A549 (cell line): ENCODE measurements around the gene MAGI2. TPM values are rescaled to one million over a fixed set of nuclear protein-coding genes. Genes with fewer than 3 reads are reported as not detected.

Source experiments
- ATAC-seq, 2 experiments: fragments of 200-7000 bp in 1 of 2; fragments of >200 bp in 1 of 2; cut with Nextera tagmentation in 1 of 2; cut with Tn5 transposase in 1 of 2; 3 replicates each; pipeline versions ENCODE4 v1.8.0 to v1.9.1; 2018 to 2020; ENCODE audit warnings: mild to moderate bottlenecking in 1 of 2, moderate library complexity in 1 of 2
- CTCF ChIA-PET: fragments of 300-600 bp; sonication (Branson Sonifier 250); formaldehyde crosslinking; extraction: SDS; loops from one replicate; lab custom pipeline; 2021; ENCODE audit warnings: antibody characterized with exemption, inconsistent platforms; lab: Yijun Ruan, JAX
- POLR2A ChIA-PET: fragments of 350-600 bp; formaldehyde crosslinking; extraction: SDS; loops from one replicate; lab custom pipeline; 2021; ENCODE audit warnings: antibody characterized with exemption, inconsistent platforms; lab: Yijun Ruan, JAX
- DNase-seq, 2 experiments: peaks; one replicate each; pipeline versions ENCODE4 v3.0.0 to v3.0.0-alpha.2; 2011 to 2016; ENCODE audit warnings: low read depth in 1 of 2, low spot score in 1 of 2
- FAIRE-seq: peaks from 2 replicates; lab custom pipeline; 2011; peaks lifted over from hg19 to GRCh38; lab: Jason Lieb, UNC
- H3K27ac ChIP-seq, 2 experiments: fragments of >200 bp; sonication (Bioruptor Twin); formaldehyde crosslinking; 3 replicates each; pipeline ENCODE4 v1.5.1; 2016 to 2017
- H3K4me1 ChIP-seq: fragments of >200 bp; sonication (Bioruptor Twin); formaldehyde crosslinking; 3 replicates; pipeline ENCODE4 v1.6.1; 2016
- H3K4me2 ChIP-seq: fragments of >200 bp; sonication (Bioruptor Twin); formaldehyde crosslinking; 3 replicates; pipeline ENCODE4 v1.6.1; 2016
- H3K4me3 ChIP-seq: fragments of >200 bp; sonication (Bioruptor Twin); formaldehyde crosslinking; 3 replicates; pipeline ENCODE4 v1.5.1; 2016
- H3K9me3 ChIP-seq: fragments of >200 bp; sonication (Bioruptor Twin); formaldehyde crosslinking; 3 replicates; pipeline ENCODE4 v1.6.1; 2016
- CBX2 ChIP-seq: fragments of 200-600 bp; sonication (generic); IDR thresholded peaks from 2 replicates; pipeline ENCODE4 v1.6.1; 2016; ENCODE audit warnings: low read depth, mild to moderate bottlenecking, borderline replicate concordance
- CBX8 ChIP-seq: fragments of 200-600 bp; sonication (generic); IDR thresholded peaks from 2 replicates; pipeline ENCODE4 v1.6.1; 2016
- EP300 ChIP-seq, 2 experiments: fragments of >200 bp; sonication (Bioruptor Twin); formaldehyde crosslinking; IDR thresholded peaks; 2 replicates in 1 of 2; 3 replicates in 1 of 2; pipeline ENCODE4 v1.6.1; 2016 to 2017
- ESRRA ChIP-seq: fragments of 150-350 bp; IDR thresholded peaks from 2 replicates; pipeline ENCODE4 v1.6.1; 2014; ENCODE audit warnings: mild to moderate bottlenecking, low read length, borderline replicate concordance
- FOSL2 ChIP-seq, 2 experiments: fragments of 450-650 bp in 1 of 2; fragments of >200 bp in 1 of 2; sonication (Bioruptor Twin) in 1 of 2; formaldehyde crosslinking; IDR thresholded peaks; 2 replicates each; pipeline versions ENCODE4 v1.5.0 to v1.6.1; 2016 to 2020; ENCODE audit warnings: mild to moderate bottlenecking in 1 of 2, moderate library complexity in 1 of 2
- FOXS1 ChIP-seq: fragments of 250-450 bp; sonication (Bioruptor Pico); IDR thresholded peaks from 2 replicates; pipeline ENCODE4 v1.5.0; 2020; ENCODE audit warnings: mild to moderate bottlenecking, moderate library complexity
- HDAC2 ChIP-seq: fragments of 200-600 bp; sonication (generic); IDR thresholded peaks from 2 replicates; pipeline ENCODE4 v1.6.1; 2016
- HOXA7 ChIP-seq: fragments of 250-450 bp; sonication (Bioruptor Pico); IDR thresholded peaks from 2 replicates; pipeline ENCODE4 v1.5.0; 2020; ENCODE audit warnings: mild to moderate bottlenecking, moderate library complexity
- HOXB13 ChIP-seq: fragments of 250-450 bp; sonication (Bioruptor Pico); IDR thresholded peaks from 2 replicates; pipeline ENCODE4 v1.5.0; 2020; ENCODE audit warnings: low read depth, mild to moderate bottlenecking, moderate library complexity
- HOXB5 ChIP-seq: fragments of 250-450 bp; sonication (Bioruptor Pico); IDR thresholded peaks from 2 replicates; pipeline ENCODE4 v1.5.0; 2020; ENCODE audit warnings: mild to moderate bottlenecking, moderate library complexity
- JUNB ChIP-seq: fragments of >200 bp; sonication (Bioruptor Twin); formaldehyde crosslinking; IDR thresholded peaks from 2 replicates; pipeline ENCODE4 v1.6.1; 2016
- MAFK ChIP-seq: fragments of 450-650 bp; IDR thresholded peaks from 2 replicates; pipeline ENCODE4 v1.6.1; 2014; ENCODE audit not compliant: partially characterized antibody
- MAZ ChIP-seq: fragments of 150-350 bp; IDR thresholded peaks from 2 replicates; pipeline ENCODE4 v1.6.1; 2014; ENCODE audit warnings: antibody characterized with exemption, low read depth, low read length, borderline replicate concordance
- MYC ChIP-seq: IDR thresholded peaks from 2 replicates; pipeline ENCODE4 v1.6.1; 2012; ENCODE audit warnings: mild to moderate bottlenecking, inconsistent platforms, low read length, improper control_type of control experiment, borderline replicate concordance
- NFE2L2 ChIP-seq: fragments of 150-350 bp; conservative IDR thresholded peaks from 2 replicates; pipeline ENCODE4 v1.6.1; 2014; ENCODE audit warnings: low read length
- NR3C1 ChIP-seq: fragments of >200 bp; sonication (Bioruptor Twin); formaldehyde crosslinking; IDR thresholded peaks from 3 replicates; pipeline ENCODE4 v1.6.1; 2017
- PHF8 ChIP-seq: fragments of 200-600 bp; sonication (generic); IDR thresholded peaks from 2 replicates; pipeline ENCODE4 v1.6.1; 2016; ENCODE audit warnings: low read depth, mild to moderate bottlenecking, antibody characterized with exemption, moderate library complexity, borderline replicate concordance
- RARB ChIP-seq: fragments of 250-450 bp; sonication (Bioruptor Pico); IDR thresholded peaks from 2 replicates; pipeline ENCODE4 v1.8.0; 2021; ENCODE audit warnings: mild to moderate bottlenecking, moderate library complexity
- RCOR1 ChIP-seq: fragments of 150-350 bp; IDR thresholded peaks from 2 replicates; pipeline ENCODE4 v1.6.1; 2014; ENCODE audit warnings: antibody characterized with exemption, low read length, low read depth
- RFX5 ChIP-seq: fragments of 450-650 bp; IDR thresholded peaks from 2 replicates; pipeline ENCODE4 v1.7.1; 2014; ENCODE audit warnings: antibody characterized with exemption, mild to moderate bottlenecking, moderate library complexity
- RNF2 ChIP-seq: fragments of 200-600 bp; sonication (generic); IDR thresholded peaks from 2 replicates; pipeline ENCODE4 v1.6.1; 2016; ENCODE audit warnings: low read depth, mild to moderate bottlenecking, antibody characterized with exemption, moderate library complexity, borderline replicate concordance
- SREBF2 ChIP-seq: fragments of 450-650 bp; IDR thresholded peaks from 2 replicates; pipeline ENCODE4 v1.6.1; 2014; ENCODE audit warnings: mild to moderate bottlenecking, moderate library complexity
- TFCP2L1 ChIP-seq: fragments of 250-450 bp; sonication (Bioruptor Pico); IDR thresholded peaks from 2 replicates; pipeline ENCODE4 v1.5.0; 2021; ENCODE audit warnings: mild to moderate bottlenecking
- ZC3H11A ChIP-seq: fragments of 450-650 bp; IDR thresholded peaks from 2 replicates; pipeline ENCODE4 v1.6.1; 2014; ENCODE audit warnings: antibody characterized with exemption, mild to moderate bottlenecking
- WGBS: methylation state at CpG from one replicate; pipeline ENCODE4 v1.1.6; 2017; ENCODE audit errors: missing lambda C conversion rate; 5-methylcytosine and 5-hydroxymethylcytosine counted together
- polyA plus RNA-seq, 4 experiments: library from polyadenylated mRNA; depleted of rRNA in 3 of 4; stranded (reverse); fragments of >200 nt; fragmentation: RNase III in 1 of 4; extraction: RNeasy Plus Mini Kit Qiagen cat#74134 plus additional on column Dnase treatment in 1 of 4; gene quantifications; 2 replicates in 3 of 4; 3 replicates in 1 of 4; pipeline ENCODE4 v1.2.3, GENCODE V29; 2011 to 2017
- TF ChIP-seq, protein P1 (sequence below): fragments of 150-350 bp; IDR thresholded peaks from 2 replicates; pipeline ENCODE4 v1.6.1; 2014; ENCODE audit warnings: low read depth, mild to moderate bottlenecking, low read length
- TF ChIP-seq, protein P2 (sequence below): IDR thresholded peaks from 2 replicates; pipeline ENCODE4 v1.6.1; 2012
- TF ChIP-seq, protein P3 (sequence below): fragments of >200 bp; sonication (Bioruptor Twin); formaldehyde crosslinking; IDR thresholded peaks from 3 replicates; pipeline ENCODE4 v1.5.1; 2016

MAGI2 gene
- polyA plus RNA-seq, 2 of the 4 experiments (the other 2 are of a cell fraction): 0.48 to 0.81 TPM

DNA sequence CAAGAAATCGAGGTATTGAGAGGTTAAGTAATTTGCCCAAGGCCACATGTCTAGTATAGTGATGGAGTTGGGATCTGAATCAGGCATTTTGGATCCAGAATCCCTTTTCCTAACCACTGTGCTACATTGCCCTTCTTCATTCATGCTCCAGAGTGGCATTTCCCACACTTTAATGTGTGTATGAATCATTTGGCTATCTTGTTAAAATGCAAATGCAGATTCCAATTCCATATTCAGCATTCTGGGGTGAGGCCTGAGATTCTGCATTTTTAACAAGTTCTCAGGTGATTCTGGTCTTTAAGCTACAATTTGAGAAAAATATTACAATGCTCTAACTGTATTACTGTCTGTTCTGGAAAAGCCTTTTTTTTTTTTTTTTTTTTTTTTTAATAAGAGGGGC, 1023.6 kb downstream of the MAGI2 start:
- ChIA-PET CTCF (interaction anchor here (0.9 kb wide), 1 partner anchor 17 kb away, joined by 3 read pairs; no protein-coding TSS in a partner anchor), POLR2A (no interaction called here)
- WGBS: 6% methylated on average over 1 of the region's 1 CpG
- Histone ChIP-seq H3K9me3 (no peaks in the 10 kb centered on the region), H3K27ac (no peak overlapping the region), H3K4me3 (no peak overlapping the region), H3K4me2 (no peak overlapping the region), H3K4me1 (no peaks in the 10 kb centered on the region)
- DNase-seq (no peak), ATAC-seq (no peak), FAIRE-seq (no peak)
- TF ChIP-seq, protein P1, sequence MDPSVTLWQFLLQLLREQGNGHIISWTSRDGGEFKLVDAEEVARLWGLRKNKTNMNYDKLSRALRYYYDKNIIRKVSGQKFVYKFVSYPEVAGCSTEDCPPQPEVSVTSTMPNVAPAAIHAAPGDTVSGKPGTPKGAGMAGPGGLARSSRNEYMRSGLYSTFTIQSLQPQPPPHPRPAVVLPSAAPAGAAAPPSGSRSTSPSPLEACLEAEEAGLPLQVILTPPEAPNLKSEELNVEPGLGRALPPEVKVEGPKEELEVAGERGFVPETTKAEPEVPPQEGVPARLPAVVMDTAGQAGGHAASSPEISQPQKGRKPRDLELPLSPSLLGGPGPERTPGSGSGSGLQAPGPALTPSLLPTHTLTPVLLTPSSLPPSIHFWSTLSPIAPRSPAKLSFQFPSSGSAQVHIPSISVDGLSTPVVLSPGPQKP: no peak
- TF ChIP-seq, protein P2, sequence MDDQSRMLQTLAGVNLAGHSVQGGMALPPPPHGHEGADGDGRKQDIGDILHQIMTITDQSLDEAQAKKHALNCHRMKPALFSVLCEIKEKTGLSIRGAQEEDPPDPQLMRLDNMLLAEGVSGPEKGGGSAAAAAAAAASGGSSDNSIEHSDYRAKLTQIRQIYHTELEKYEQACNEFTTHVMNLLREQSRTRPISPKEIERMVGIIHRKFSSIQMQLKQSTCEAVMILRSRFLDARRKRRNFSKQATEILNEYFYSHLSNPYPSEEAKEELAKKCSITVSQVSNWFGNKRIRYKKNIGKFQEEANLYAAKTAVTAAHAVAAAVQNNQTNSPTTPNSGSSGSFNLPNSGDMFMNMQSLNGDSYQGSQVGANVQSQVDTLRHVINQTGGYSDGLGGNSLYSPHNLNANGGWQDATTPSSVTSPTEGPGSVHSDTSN: no peak
- TF ChIP-seq HDAC2 (no peak), RCOR1 (no peak), JUNB (no peak), RNF2 (no peak), ZC3H11A (no peak), FOSL2 (IDR thresholded peaks at IDR 0.05) (no peak), FOSL2 (CRISPR knock-in tag; IDR thresholded peaks at IDR 0.05) (no peak), PHF8 (no peak), ESRRA (no peak), MAFK (no peak), CBX2 (no peak), HOXB13 (no peak), TFCP2L1 (CRISPR knock-in tag) (no peak), FOXS1 (CRISPR knock-in tag) (no peak), MYC (no peak)
- TF ChIP-seq, protein P3, sequence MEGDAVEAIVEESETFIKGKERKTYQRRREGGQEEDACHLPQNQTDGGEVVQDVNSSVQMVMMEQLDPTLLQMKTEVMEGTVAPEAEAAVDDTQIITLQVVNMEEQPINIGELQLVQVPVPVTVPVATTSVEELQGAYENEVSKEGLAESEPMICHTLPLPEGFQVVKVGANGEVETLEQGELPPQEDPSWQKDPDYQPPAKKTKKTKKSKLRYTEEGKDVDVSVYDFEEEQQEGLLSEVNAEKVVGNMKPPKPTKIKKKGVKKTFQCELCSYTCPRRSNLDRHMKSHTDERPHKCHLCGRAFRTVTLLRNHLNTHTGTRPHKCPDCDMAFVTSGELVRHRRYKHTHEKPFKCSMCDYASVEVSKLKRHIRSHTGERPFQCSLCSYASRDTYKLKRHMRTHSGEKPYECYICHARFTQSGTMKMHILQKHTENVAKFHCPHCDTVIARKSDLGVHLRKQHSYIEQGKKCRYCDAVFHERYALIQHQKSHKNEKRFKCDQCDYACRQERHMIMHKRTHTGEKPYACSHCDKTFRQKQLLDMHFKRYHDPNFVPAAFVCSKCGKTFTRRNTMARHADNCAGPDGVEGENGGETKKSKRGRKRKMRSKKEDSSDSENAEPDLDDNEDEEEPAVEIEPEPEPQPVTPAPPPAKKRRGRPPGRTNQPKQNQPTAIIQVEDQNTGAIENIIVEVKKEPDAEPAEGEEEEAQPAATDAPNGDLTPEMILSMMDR: no peak

DNA sequence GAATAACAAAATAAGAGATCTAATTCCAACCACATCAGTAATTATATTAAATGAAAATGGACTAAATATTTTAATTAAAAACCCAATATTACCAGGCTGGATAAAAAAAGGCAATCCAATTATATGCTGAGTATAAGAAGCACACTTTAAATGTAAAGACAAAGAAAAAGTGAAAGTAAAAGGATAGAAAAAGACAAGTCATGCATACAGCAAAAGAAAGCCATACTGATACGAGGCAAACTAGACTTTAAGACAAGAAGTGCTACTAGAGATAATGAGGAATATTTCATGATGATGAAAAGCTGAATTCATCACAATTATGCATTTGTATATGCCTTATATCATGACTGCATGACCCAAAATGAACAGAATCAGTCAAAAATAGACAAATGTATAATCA, 1026.3 kb downstream of the MAGI2 start:
- DNase-seq (no peak), ATAC-seq (no peak), FAIRE-seq (no peak)
- H3K9me3 ChIP-seq: no peaks in the 10 kb centered on the region
- H3K4me2 ChIP-seq: no peak overlapping the region
- no peak overlapping the region for H3K27ac ChIP-seq
- CTCF ChIA-PET: no interaction called here
- no peak for TF ChIP-seq HOXA7 (CRISPR knock-in tag)
- no peak for TF ChIP-seq EP300 (IDR thresholded peaks at IDR 0.05)
- no peak for TF ChIP-seq RARB (CRISPR knock-in tag)
- no peak for TF ChIP-seq NFE2L2
- no peak for TF ChIP-seq MAZ
- TF ChIP-seq HOXB5 (CRISPR knock-in tag): no peak
- TF ChIP-seq PHF8: no peak
- no peak for TF ChIP-seq SREBF2
- TF ChIP-seq, protein P1: no peak
- no peak for TF ChIP-seq NR3C1
- TF ChIP-seq RFX5: no peak
- TF ChIP-seq CBX8: no peak
- no peak for TF ChIP-seq FOXS1 (CRISPR knock-in tag)
- H3K4me1 ChIP-seq: no peaks in the 10 kb centered on the region
- WGBS: 7% methylated on average over 1 of the region's 1 CpG
- POLR2A ChIA-PET: no interaction called here
- H3K4me3 ChIP-seq: no peak overlapping the region
